GM18517 (cell line): ENCODE data around the gene SIRT5.

Source experiments
- ATAC-seq: cut with Tn5 transposase; IDR thresholded peaks from one replicate; pipeline ENCODE4 v1.9.1; 2021; ENCODE audit warnings: mild to moderate bottlenecking, moderate library complexity; ENCODE audit not compliant: unreplicated experiment

SIRT5 gene

GRCh38 chr6:13574571-13575376 lies at the start of gene SIRT5:
Gene SIRT5 (plus strand): TSS chr6:13574601. CDS start chr6:13584111, 9,510 bp downstream.
- ATAC-seq: peak; percentile 64

- ATAC-seq: no peak
These were observed 49.4 kb upstream of the SIRT5 start for GRCh38 chr6:13524801-13525508.

GRCh38 chr6:13526357-13526726 lies 48.1 kb upstream of the SIRT5 start:
- no peak for ATAC-seq

GRCh38 chr6:13526727-13527670 lies 47.4 kb upstream of the SIRT5 start:
- peak; percentile 91 for ATAC-seq

- no peak for ATAC-seq
These were observed 46.7 kb upstream of the SIRT5 start for GRCh38 chr6:13527671-13528056.

- no peak for ATAC-seq
These were observed 46.2 kb upstream of the SIRT5 start for GRCh38 chr6:13528232-13528631.

- no peak for ATAC-seq
These were observed 45.5 kb upstream of the SIRT5 start for GRCh38 chr6:13528777-13529343.

- no peak for ATAC-seq
These were observed 42.4 kb upstream of the SIRT5 start for GRCh38 chr6:13531956-13532355.

GRCh38 chr6:13534536-13534935 lies 39.9 kb upstream of the SIRT5 start:
- no peak for ATAC-seq

- no peak for ATAC-seq
These were observed 39.1 kb upstream of the SIRT5 start for GRCh38 chr6:13535306-13535705.

- no peak for ATAC-seq
These were observed 37.4 kb upstream of the SIRT5 start for GRCh38 chr6:13536796-13537526.

- ATAC-seq: no peak
These were observed 36.9 kb upstream of the SIRT5 start for GRCh38 chr6:13537527-13537897.

- ATAC-seq: no peak
These were observed 36.3 kb upstream of the SIRT5 start for GRCh38 chr6:13538084-13538483.

GRCh38 chr6:13538600-13538999 lies 35.8 kb upstream of the SIRT5 start:
- ATAC-seq: no peak

- no peak for ATAC-seq
These were observed 34.8 kb upstream of the SIRT5 start for GRCh38 chr6:13539572-13539971.

- ATAC-seq: no peak
These were observed 32.9 kb upstream of the SIRT5 start for GRCh38 chr6:13541496-13541895.

- no peak for ATAC-seq
These were observed 29.8 kb upstream of the SIRT5 start for GRCh38 chr6:13544454-13545186.

GRCh38 chr6:13545885-13546284 lies 28.5 kb upstream of the SIRT5 start:
- no peak for ATAC-seq

- no peak for ATAC-seq
These were observed 25.7 kb upstream of the SIRT5 start for GRCh38 chr6:13548500-13549210.
